ENCODE results near the gene LCN10.

DNA sequence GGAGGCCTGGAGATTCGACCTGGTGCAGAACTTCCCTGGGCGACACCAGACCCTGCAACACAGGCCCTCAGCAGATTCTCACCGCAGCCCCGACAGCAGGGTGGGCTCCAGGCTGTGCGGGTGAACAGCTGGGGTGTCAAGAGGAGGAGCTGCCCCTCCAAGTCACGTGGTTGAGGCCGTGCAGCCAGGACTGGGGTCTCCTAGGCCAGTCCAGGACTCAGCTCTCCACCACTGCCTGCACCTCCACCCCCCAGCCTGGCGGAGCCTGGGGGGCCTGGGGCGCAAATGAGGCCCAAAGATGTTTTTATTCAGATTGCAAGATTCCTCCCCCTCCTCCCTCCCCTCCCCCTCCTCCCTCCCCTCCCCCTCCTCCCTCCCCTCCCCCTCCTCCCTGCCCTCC, 46.2 kb downstream of the LCN10 start:
- TF ChIP-seq, protein P1, sequence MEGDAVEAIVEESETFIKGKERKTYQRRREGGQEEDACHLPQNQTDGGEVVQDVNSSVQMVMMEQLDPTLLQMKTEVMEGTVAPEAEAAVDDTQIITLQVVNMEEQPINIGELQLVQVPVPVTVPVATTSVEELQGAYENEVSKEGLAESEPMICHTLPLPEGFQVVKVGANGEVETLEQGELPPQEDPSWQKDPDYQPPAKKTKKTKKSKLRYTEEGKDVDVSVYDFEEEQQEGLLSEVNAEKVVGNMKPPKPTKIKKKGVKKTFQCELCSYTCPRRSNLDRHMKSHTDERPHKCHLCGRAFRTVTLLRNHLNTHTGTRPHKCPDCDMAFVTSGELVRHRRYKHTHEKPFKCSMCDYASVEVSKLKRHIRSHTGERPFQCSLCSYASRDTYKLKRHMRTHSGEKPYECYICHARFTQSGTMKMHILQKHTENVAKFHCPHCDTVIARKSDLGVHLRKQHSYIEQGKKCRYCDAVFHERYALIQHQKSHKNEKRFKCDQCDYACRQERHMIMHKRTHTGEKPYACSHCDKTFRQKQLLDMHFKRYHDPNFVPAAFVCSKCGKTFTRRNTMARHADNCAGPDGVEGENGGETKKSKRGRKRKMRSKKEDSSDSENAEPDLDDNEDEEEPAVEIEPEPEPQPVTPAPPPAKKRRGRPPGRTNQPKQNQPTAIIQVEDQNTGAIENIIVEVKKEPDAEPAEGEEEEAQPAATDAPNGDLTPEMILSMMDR (IDR thresholded peaks at IDR 0.05): no peak
- TF ChIP-seq POLR2A (IDR thresholded peaks at IDR 0.05) (no peak), EP300 (IDR thresholded peaks at IDR 0.05) (no peak)
